ENCODE measurements around the gene TINAG. TPM values are rescaled to one million over a fixed set of nuclear protein-coding genes. Genes with fewer than 3 reads are reported as not detected.

Gene TINAG
- total RNA-seq, 1 donor from 2014 or later: not detected

DNA sequence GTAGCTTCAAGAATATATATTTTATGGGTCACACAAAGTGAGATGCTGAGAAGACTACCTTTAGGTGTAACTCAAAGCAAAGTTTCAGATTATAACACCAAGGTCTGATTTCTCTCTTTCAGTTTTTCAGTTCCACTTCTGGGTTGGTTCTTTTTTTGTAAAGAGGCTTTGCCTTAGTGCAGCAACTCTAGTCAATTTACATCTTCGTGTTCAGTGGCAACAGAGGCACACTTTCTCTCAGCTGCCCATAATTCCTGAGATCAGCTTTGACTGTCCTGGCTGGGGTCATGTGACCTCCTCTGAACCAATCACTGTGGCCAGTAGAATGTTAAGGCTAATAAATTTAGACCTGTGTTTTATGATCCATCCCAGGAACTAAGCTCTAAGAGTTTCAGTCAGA, 120.2 kb downstream of the TINAG start:
- Histone ChIP-seq H3K27ac (no peak overlapping the region), H3K9me3 (no peaks in the 10 kb centered on the region), H3K4me1 (no peaks in the 10 kb centered on the region), H3K4me3 (no peak overlapping the region), H3K27me3 (no peaks in the 10 kb centered on the region), H3K36me3 (no peaks in the 10 kb centered on the region)
- TF ChIP-seq, protein P1, sequence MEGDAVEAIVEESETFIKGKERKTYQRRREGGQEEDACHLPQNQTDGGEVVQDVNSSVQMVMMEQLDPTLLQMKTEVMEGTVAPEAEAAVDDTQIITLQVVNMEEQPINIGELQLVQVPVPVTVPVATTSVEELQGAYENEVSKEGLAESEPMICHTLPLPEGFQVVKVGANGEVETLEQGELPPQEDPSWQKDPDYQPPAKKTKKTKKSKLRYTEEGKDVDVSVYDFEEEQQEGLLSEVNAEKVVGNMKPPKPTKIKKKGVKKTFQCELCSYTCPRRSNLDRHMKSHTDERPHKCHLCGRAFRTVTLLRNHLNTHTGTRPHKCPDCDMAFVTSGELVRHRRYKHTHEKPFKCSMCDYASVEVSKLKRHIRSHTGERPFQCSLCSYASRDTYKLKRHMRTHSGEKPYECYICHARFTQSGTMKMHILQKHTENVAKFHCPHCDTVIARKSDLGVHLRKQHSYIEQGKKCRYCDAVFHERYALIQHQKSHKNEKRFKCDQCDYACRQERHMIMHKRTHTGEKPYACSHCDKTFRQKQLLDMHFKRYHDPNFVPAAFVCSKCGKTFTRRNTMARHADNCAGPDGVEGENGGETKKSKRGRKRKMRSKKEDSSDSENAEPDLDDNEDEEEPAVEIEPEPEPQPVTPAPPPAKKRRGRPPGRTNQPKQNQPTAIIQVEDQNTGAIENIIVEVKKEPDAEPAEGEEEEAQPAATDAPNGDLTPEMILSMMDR (IDR thresholded peaks at IDR 0.05): no peak
- DNase-seq (ENCODE audit: low spot score in 2 of 2): no peak
- intact Hi-C loops (cut with DNase I): no loop called here

GRCh38 chr6:54431466-54431865, 123.2 kb downstream of the TINAG start:
- no peaks in the 10 kb centered on the region for H3K27me3 ChIP-seq
- no peak for DNase-seq (ENCODE audit: low spot score in 2 of 2)
- no peaks in the 10 kb centered on the region for H3K9me3 ChIP-seq
- no peak overlapping the region for H3K4me3 ChIP-seq
- intact Hi-C loops (cut with DNase I): no loop called here
- H3K36me3 ChIP-seq: no peaks in the 10 kb centered on the region
- no peak overlapping the region for H3K27ac ChIP-seq
- TF ChIP-seq, protein P1 (IDR thresholded peaks at IDR 0.05): no peak
- no peaks in the 10 kb centered on the region for H3K4me1 ChIP-seq

Other genes with a start within 250 kb of the TINAG start
- gene MLIP, start 197.0 kb upstream of the TINAG start, total RNA-seq: not detected